DMS114 treated with DMSO at 0.1 percent for 48 hours (cell line): Measurements from ENCODE around the gene SCAF1.

Source experiments
- DNase-seq: peaks from one replicate; lab custom pipeline; 2025; ENCODE audit not compliant: unreplicated experiment; lab: John Stamatoyannopoulos, UW

SCAF1 gene

DNA sequence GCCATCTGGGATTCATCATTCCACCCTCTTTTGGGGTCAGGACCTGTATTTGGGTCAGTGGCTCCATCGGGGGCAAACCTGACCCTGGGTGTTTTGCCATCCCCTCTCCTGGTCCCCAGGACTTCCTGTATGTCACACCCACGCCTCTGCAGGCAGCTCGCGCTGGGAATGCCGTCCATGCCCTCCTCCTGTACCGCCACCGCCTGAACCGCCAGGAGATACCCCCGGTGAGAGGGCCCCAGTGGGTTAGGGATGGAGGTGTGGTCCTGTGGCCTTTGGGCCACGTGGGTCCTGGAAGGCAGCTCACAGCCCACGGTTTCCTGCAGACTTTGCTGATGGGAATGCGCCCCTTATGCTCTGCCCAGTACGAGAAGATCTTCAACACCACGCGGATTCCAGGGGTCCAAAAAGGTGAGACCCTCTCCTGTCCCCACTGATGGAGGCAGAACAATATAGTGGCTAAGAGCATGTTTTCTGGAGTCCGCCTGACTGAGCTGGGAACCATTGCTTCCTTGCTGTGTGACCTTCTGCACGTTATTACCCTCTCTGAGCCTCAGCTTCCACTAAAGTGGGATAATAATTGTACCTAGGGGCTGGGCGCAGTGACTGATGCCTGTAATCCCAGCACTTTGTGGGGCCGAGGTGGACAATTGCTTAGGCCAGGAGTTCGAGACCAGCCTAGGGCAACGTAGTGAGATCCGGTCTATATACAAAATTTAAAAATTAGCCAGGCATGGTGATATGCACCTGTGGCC lies 63.1 kb downstream of the SCAF1 start:
- no peak for DNase-seq

DNA sequence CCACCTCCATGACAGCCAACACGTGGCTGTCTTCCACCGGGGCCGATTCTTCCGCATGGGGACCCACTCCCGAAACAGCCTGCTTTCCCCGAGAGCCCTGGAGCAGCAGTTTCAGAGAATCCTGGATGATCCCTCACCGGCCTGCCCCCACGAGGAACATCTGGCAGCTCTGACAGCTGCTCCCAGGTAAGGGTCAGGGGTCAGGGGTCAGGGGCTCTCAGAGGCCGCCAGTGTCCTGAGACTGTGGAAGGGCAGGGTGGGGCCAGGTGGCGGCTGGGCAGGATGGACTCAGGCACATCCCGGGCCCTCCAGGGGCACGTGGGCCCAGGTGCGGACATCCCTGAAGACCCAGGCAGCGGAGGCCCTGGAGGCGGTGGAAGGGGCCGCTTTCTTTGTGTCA lies 63.9 kb downstream of the SCAF1 start:
- DNase-seq: no peak
